ENCODE data around the gene SLC35A3.
"Not testable (repeated sequence)": the region's sequence is repeated elsewhere in the genome, so short reads cannot be mapped to it uniquely, and the experiment has no call there.

The SLC35A3 gene

DNA sequence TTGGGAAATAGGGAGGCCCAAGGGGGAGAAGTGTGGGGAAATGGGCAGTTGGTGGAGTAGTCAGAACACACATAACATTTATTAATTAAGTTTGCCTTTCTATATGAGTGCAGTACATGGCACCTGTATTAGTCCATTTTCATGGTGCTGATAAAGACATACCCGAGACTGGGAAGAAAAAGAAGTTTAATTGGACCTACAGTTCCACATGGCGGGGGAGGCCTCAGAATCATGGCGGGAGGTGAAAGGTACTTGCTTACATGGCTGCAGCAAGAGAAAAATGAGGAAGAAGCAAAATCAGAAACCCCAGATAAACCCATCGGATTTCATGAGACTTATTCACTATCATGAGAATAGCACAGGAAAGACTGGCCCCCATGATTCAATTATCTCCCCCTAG, 1.6 kb upstream of the SLC35A3 start:
- Histone ChIP-seq H3K79me2 (ENCODE audit: low read length) (peaks cover 9% of the 10 kb centered on the region), H4K20me1 (ENCODE audit: insufficient read depth, low read length) (no peaks in the 10 kb centered on the region), H3K9me2 (replicated peaks; ENCODE audit: insufficient read depth, low read length) (no peaks in the 10 kb centered on the region), H2AFZ (ENCODE audit: low read length) (no peak overlapping the region), H3K36me3 (replicated peaks; ENCODE audit: insufficient read depth, low read length) (no peaks in the 10 kb centered on the region), H3K4me3 (ENCODE audit: low read length) (no peak overlapping the region), H3K4me2 (ENCODE audit: low read depth, low read length) (no peak overlapping the region), H3K9me3 (replicated peaks; ENCODE audit: insufficient read depth, low read length) (no peaks in the 10 kb centered on the region), H3K4me1 (ENCODE audit: low read length) (0 out of 2 replicates have a peak, but pooled peaks cover 5% of the 10 kb centered on the region), H3K27ac (ENCODE audit: low read length) (no peak overlapping the region), H3F3A (ENCODE audit: insufficient read depth, low read length) (no peaks in the 10 kb centered on the region), H3K9ac (ENCODE audit: low read length) (no peak overlapping the region), H3K27me3 (replicated peaks; ENCODE audit: insufficient read depth, low read length) (no peaks in the 10 kb centered on the region)
- TF ChIP-seq EZH2 (optimal IDR thresholded peaks at IDR 0.05; ENCODE audit: low read depth, low read length) (no peak), EZH2phosphoT487 (IDR thresholded peaks at IDR 0.05; ENCODE audit: low read length) (no peak), CTCF (IDR thresholded peaks at IDR 0.05; ENCODE audit: low read length) (no peak)
- DNase-seq: no peak

DNA sequence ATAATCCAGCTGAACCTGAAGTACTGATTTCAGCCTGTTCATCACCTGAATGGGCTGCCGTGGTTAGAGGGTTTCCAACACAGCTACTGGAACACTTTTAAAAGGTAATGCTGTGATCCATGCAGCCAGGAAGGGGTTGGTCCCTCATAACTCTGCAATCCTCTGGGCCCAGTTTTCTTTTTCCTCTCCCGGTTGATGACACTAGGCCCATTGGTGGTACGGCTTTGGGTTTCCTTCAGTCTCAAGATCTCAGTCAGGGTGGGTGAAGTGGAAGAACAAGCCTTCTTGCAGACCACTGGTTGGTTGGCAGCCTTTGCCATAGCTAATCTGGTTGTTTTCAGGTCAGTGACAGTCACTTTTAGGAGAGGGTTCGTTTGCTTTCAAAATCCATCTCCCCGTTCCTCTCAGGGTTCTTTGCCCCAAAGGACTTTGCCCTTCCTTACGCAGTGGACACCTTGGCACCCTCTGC, 502 bp upstream of the SLC35A3 start:
- TF ChIP-seq EZH2 (optimal IDR thresholded peaks at IDR 0.05; ENCODE audit: low read depth, low read length) (no peak), CTCF (IDR thresholded peaks at IDR 0.05; ENCODE audit: low read length) (no peak), EZH2phosphoT487 (IDR thresholded peaks at IDR 0.05; ENCODE audit: low read length) (no peak)
- H3F3A ChIP-seq (ENCODE audit: insufficient read depth, low read length): no peaks in the 10 kb centered on the region
- no peak for DNase-seq

DNA sequence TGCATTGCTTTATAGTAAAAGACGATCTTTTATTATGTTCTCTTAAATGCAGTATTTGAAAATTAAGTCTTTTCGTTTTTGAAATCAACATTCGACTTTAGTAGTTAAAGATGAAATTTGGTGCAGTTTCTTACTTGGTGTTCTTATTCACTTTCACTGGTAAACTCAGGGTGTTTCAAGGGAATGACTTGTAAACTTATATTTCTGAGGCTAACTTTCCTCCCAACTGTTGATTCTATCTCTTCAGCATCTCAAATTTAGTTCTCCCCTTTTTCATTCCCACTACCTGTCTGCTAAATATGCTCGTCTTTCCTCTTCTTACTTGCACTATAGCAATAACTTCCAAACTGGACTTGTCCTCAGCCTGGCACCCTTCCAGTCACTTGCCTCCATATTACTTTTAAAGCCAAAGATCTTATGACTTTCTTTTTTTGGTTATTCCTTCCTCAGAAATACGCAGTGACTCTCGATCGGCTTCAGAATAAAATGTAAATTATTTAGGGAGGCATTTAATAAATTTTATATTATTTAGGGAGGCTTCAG, 988 bp downstream of the SLC35A3 start:
- H3K27ac ChIP-seq (ENCODE audit: low read length): no peak overlapping the region
- peaks cover 9% of the 10 kb centered on the region for H3K79me2 ChIP-seq (ENCODE audit: low read length)
- peak overlapping the region; percentile 40; the same call in 1 of the 2 replicates for H3K9ac ChIP-seq (ENCODE audit: low read length)
- peak overlapping the region; percentile 73 for H3K4me3 ChIP-seq (ENCODE audit: low read length)
- H3K4me2 ChIP-seq (ENCODE audit: low read depth, low read length): peak overlapping the region; percentile 60
- H2AFZ ChIP-seq (ENCODE audit: low read length): peak overlapping the region; percentile 97; the same call in 1 of the 2 replicates
- 0 out of 2 replicates have a peak, but pooled peaks cover 5% of the 10 kb centered on the region for H3K4me1 ChIP-seq (ENCODE audit: low read length)
- TF ChIP-seq CTCF (IDR thresholded peaks at IDR 0.05; ENCODE audit: low read length) (no peak), EZH2 (optimal IDR thresholded peaks at IDR 0.05; ENCODE audit: low read depth, low read length) (no peak), EZH2phosphoT487 (IDR thresholded peaks at IDR 0.05; ENCODE audit: low read length) (no peak)
- H3K9me3 ChIP-seq (replicated peaks; ENCODE audit: insufficient read depth, low read length): no peaks in the 10 kb centered on the region
- no peak for DNase-seq
- H3K27me3 ChIP-seq (replicated peaks; ENCODE audit: insufficient read depth, low read length): no peaks in the 10 kb centered on the region
- H3K9me2 ChIP-seq (replicated peaks; ENCODE audit: insufficient read depth, low read length): no peaks in the 10 kb centered on the region
- H3F3A ChIP-seq (ENCODE audit: insufficient read depth, low read length): no peaks in the 10 kb centered on the region
- no peaks in the 10 kb centered on the region for H3K36me3 ChIP-seq (replicated peaks; ENCODE audit: insufficient read depth, low read length)
- H4K20me1 ChIP-seq (ENCODE audit: insufficient read depth, low read length): no peaks in the 10 kb centered on the region

More for the DNA sequence above, 502 bp upstream of the SLC35A3 start:
- Histone ChIP-seq H3K79me2 (ENCODE audit: low read length) (peaks cover 9% of the 10 kb centered on the region), H2AFZ (ENCODE audit: low read length) (peak overlapping the region; percentile 97), H3K9ac (ENCODE audit: low read length) (0 out of 2 replicates have a peak overlapping the region, but pooled peaks have one; percentile 33), H3K4me1 (ENCODE audit: low read length) (0 out of 2 replicates have a peak, but pooled peaks cover 5% of the 10 kb centered on the region), H4K20me1 (ENCODE audit: insufficient read depth, low read length) (no peaks in the 10 kb centered on the region), H3K36me3 (replicated peaks; ENCODE audit: insufficient read depth, low read length) (no peaks in the 10 kb centered on the region), H3K4me2 (ENCODE audit: low read depth, low read length) (peak overlapping the region; percentile 82), H3K9me2 (replicated peaks; ENCODE audit: insufficient read depth, low read length) (no peaks in the 10 kb centered on the region), H3K9me3 (replicated peaks; ENCODE audit: insufficient read depth, low read length) (no peaks in the 10 kb centered on the region), H3K4me3 (ENCODE audit: low read length) (peak overlapping the region; percentile 73), H3K27me3 (replicated peaks; ENCODE audit: insufficient read depth, low read length) (no peaks in the 10 kb centered on the region), H3K27ac (ENCODE audit: low read length) (peak overlapping the region; percentile 34; the same call in 1 of the 2 replicates)

DNA sequence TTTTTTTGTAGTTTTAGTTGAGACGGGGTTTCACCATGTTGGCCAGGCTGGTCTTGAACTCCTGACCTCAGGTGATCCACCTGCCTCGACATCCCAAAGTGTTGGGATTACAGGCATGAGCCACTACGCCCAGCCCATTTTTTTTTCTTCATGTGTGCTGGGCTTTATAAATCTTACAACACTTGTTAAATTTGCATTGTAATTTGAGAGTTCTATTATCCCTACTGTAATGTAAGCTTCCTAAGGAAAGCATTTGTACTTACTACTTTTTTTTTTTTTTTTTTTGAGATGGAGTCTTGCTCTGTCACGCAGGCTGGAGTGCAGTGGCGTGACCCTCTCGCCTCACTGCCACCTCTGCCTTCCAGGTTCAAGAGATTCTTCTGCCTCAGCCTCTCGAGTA, 2.3 kb downstream of the SLC35A3 start:
- H3K4me3 ChIP-seq (ENCODE audit: low read length); H2AFZ ChIP-seq (ENCODE audit: low read length); H3K79me2 ChIP-seq (ENCODE audit: low read length); H3K27me3 ChIP-seq (replicated peaks; ENCODE audit: insufficient read depth, low read length); H4K20me1 ChIP-seq (ENCODE audit: insufficient read depth, low read length); H3K36me3 ChIP-seq (replicated peaks; ENCODE audit: insufficient read depth, low read length); H3K9me2 ChIP-seq (replicated peaks; ENCODE audit: insufficient read depth, low read length); H3F3A ChIP-seq (ENCODE audit: insufficient read depth, low read length); H3K4me1 ChIP-seq (ENCODE audit: low read length); H3K4me2 ChIP-seq (ENCODE audit: low read depth, low read length); H3K9ac ChIP-seq (ENCODE audit: low read length); H3K27ac ChIP-seq (ENCODE audit: low read length); H3K9me3 ChIP-seq (replicated peaks; ENCODE audit: insufficient read depth, low read length); DNase-seq: not testable (repeated sequence)
